ENCODE results near the gene MIEF1.

DNA sequence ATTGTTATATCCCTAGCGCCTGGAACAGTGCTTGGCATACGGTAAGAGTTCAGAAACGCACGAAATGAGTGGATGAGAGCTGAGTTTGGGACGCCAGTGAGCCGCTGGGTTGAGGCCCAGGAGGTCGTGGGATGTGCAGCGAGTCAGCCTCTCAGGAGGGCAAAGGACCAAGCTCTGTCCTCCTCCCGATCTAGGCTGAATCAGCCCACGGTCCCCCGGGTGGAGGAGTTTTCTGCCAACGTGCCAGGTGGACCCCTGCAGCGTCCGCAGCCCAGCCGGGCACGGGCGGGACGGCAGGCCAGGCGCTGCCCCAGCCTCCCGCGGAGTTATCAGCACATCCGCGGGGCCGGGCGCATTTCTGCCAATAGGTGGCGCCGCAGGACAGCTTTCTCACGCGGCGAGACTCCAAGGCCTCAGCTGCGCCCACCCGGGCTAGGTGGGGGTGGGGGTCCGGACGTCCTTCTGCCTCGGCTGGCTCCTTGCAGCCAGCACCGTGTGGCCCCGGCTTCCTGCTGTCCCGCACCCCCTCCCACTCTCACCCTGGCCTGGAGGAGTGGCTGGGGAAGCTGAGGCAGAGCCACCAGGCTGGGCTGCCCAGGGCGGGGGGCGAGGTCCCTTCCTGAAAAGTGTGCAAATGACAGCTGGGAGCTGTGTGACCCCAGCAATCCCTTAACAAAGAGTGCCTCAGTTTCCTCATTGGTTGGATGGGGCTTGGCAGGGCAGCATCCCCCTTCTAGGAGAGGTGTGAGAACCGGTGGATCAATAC is 32.7 kb downstream of the MIEF1 start:
- TF ChIP-seq, protein P1, sequence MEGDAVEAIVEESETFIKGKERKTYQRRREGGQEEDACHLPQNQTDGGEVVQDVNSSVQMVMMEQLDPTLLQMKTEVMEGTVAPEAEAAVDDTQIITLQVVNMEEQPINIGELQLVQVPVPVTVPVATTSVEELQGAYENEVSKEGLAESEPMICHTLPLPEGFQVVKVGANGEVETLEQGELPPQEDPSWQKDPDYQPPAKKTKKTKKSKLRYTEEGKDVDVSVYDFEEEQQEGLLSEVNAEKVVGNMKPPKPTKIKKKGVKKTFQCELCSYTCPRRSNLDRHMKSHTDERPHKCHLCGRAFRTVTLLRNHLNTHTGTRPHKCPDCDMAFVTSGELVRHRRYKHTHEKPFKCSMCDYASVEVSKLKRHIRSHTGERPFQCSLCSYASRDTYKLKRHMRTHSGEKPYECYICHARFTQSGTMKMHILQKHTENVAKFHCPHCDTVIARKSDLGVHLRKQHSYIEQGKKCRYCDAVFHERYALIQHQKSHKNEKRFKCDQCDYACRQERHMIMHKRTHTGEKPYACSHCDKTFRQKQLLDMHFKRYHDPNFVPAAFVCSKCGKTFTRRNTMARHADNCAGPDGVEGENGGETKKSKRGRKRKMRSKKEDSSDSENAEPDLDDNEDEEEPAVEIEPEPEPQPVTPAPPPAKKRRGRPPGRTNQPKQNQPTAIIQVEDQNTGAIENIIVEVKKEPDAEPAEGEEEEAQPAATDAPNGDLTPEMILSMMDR (IDR thresholded peaks at IDR 0.05) = peak; percentile 99
- no peak for TF ChIP-seq EZH2 (IDR thresholded peaks at IDR 0.05; ENCODE audit: borderline replicate concordance, insufficient read depth, low read depth, low read length, poor library complexity, severe bottlenecking)

All from B cell (primary cell).